ENCODE data around the gene SH2D3A.
"Not testable (repeated sequence)": the region's sequence is repeated elsewhere in the genome, so short reads cannot be mapped to it uniquely, and the experiment has no call there.

Gene SH2D3A

GRCh38 chr19:6767357-6768235, at the start of gene SH2D3A:
Gene SH2D3A (minus strand): TSS chr19:6767435. CDS start chr19:6763748, 3,687 bp downstream.
- peak; percentile 52 to 70 for DNase-seq

GRCh38 chr19:6813659-6814058, 46.4 kb upstream of the SH2D3A start:
- no peak for DNase-seq

GRCh38 chr19:6812612-6813011, 45.4 kb upstream of the SH2D3A start:
- DNase-seq, result no peak

DNA sequence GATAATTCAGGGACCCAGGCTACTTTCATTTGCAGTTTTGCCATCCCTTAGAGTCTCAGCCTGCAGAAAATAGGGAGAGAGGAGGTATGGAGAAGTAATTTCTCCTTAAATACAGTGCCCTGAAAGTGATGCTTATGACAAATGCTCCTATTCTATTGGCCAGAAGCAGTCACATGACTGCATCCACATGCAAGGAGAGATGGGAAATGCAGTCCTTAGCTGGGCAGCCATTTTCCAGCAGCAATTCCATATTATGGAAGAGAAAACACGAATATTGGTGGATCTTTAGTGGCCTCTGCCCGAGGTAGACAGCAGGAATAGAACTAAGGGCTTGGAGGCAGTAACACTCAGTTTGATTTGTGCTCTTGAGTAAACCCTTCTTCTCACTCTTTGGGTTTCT, 44.7 kb upstream of the SH2D3A start:
- DNase-seq, result no peak

- no peak for DNase-seq
Observed at GRCh38 chr19:6811378-6811777, 44.1 kb upstream of the SH2D3A start.

- no peak for DNase-seq
Observed at GRCh38 chr19:6809262-6809661, 42.0 kb upstream of the SH2D3A start.

GRCh38 chr19:6808494-6808893, 41.3 kb upstream of the SH2D3A start:
- DNase-seq, result no peak

DNA sequence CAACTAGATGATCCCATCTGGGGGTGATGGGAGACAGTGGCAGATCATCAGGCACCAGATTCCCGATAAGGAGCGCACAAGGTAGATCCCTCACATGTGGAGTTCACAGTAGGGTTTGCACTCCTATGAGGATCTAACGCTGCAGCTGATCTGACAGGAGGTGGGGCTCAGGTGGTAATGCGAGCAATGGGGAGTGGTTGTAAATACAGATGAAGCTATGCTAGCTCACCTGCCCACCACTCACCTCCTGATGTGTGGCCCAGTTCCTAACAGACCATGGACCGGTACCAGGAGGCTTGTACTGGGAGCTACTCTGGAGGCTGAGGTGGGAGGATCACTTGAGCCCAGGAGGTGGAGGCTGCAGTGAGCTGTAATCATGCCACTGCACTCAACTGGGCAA, 40.1 kb upstream of the SH2D3A start:
- DNase-seq, result no peak

GRCh38 chr19:6806488-6806887, 39.3 kb upstream of the SH2D3A start:
- no peak for DNase-seq

- peak in 1 of 2 donors; percentile 28 for DNase-seq
Observed at GRCh38 chr19:6803036-6803404, 35.8 kb upstream of the SH2D3A start.

DNA sequence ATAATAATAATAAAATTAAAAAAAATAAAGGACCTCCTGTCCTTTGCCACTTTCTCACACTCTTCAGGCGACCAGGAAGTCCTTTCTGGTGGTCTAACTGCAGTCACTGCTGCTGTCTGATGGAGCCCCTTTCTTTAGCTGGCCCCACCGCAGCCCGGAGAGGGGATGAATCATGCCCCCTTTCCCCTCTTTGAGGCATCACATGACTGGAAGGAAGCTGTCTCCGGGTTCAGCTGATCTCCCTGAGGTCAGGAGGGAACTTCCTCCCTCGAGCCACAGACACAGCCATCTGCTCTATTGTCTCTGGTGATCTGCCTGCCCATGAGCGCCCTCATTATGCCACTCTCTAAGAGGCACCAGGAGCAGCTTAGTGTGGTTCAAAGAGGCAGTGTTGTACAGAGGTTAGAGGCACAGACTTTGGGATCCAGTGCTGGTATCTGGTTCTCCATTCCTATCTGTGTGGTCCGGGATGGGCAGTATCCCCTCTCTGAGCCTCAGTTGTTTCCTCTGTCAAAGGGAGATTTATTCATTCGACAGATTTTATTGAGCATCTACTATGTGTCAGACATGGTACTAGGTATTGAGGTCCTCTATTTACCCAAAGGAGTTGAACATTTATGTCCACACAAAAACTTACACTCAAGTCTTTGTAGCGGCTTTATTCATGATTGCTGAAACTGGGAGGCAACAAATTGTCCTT, 35.3 kb upstream of the SH2D3A start:
- peak; percentile 55 to 96 for DNase-seq

GRCh38 chr19:6801485-6802086, 34.4 kb upstream of the SH2D3A start:
- DNase-seq, result peak; percentile 84 to 96

- no peak for DNase-seq
Observed at GRCh38 chr19:6800991-6801484, 33.8 kb upstream of the SH2D3A start.

- not testable (repeated sequence) for DNase-seq
Observed at GRCh38 chr19:6800160-6800790, 33.0 kb upstream of the SH2D3A start.

DNA sequence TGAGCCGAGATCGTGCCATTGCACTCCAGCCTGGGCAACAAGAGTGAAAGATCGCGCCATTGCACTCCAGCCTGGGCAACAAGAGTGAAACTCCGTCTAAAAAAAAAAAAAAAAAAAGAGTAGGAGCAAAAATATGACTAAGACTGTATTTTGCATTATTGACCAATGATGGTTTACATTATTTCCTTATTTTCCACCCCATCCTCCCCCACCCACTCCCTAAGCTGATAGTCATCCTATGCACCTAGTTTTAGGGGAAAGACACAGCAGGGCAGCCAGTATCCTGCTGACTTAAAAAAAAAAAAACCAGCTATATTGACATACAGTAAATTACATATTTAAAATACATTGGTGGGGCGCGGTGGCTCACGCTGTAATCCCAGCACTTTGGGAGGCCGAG, 30.4 kb upstream of the SH2D3A start:
- no peak for DNase-seq

DNA sequence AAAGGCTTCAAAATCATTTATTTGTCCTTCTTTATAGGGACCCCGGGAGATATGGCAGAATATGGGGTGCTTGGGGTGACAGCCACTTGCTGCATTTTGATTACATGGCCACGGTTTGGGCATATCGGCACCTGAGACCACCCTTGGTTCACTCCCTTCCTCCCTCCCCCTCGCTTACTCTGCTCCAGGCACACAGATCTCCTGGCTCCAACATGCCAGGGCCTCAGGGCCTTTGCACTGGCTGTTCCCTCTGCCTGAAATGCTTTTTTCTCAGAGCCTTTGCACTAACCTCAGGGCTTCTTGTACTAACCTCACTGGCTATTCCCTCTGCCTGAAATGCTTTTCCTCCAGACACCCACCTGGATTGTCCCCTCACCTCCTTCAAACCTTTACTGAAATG, 29.0 kb upstream of the SH2D3A start:
- DNase-seq, result no peak

GRCh38 chr19:6794686-6795431, 27.6 kb upstream of the SH2D3A start:
- no peak for DNase-seq

GRCh38 chr19:6793973-6794372, 26.7 kb upstream of the SH2D3A start:
- no peak for DNase-seq

DNA sequence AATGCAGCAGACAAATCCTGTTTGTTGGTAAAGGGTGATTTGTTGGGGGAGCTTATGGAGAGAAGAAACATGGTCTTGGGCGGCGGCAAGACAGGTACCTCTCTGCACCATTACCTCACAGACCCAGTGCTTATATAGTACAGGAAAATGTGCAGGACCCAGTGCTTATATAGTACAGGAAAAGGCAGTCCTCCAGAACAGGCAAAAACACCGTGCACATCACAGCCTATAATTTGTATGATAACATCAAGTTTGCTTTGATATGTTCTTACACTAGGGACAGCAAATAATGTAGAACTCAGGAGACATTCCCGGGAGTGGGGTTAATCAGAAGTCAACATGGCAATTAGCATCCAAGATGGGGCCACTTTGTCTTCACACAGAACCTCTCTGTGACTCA, 26.2 kb upstream of the SH2D3A start:
- no peak for DNase-seq

- DNase-seq, result no peak
Observed at GRCh38 chr19:6791237-6791636, 24.0 kb upstream of the SH2D3A start.

GRCh38 chr19:6790194-6791128, 23.2 kb upstream of the SH2D3A start:
- no peak for DNase-seq
